NCI-H2227 (cell line): ENCODE measurements around the gene TMEM74B.
"Not testable (repeated sequence)": the region's sequence is repeated elsewhere in the genome, so short reads cannot be mapped to it uniquely, and the experiment has no call there.

Experiments
- DNase-seq: peaks from one replicate; lab custom pipeline; 2025; ENCODE audit not compliant: unreplicated experiment; lab: John Stamatoyannopoulos, UW

TMEM74B gene

GRCh38 chr20:1184638-1185315, at the start of gene TMEM74B:
Gene TMEM74B (minus strand): TSS chr20:1184981. CDS start chr20:1183801, 1,180 bp downstream.
- DNase-seq: peak; percentile 43

DNA sequence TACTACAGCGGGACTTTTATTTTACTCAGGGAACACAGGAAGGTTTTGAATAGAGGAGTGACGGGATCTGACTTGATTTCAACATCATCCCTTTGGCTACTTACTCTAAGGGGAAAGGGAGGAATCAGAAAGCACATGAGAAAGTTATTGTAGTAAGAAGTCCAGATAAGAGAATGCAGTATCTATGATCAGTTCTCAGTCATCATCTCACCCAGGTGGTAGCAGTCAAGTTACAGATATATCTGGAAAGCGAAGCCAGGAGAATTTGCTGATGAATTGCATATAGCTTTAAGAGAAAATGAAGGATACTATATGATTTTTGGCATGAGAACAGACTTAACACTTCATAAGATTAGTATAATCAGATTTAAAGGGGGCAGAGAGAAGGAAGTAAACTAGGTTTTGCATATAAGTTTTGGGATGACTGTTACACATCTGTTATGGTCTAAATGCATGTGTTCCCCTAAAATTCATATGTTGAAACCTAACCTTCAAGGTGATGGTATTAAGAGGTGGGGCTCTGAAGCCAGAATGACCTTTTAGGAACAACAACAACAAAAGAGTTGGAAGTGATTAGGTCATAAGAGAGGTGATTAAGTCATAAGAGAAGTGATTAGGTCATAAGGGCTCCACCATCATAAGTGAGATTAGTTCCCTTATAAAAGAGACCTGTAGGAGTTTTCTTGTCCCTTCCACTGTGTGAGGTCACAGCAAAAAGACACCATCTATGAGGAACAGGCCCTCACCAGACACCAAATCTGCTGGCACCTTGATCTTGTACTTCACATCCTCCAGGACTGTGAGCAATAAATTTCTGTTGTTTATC, 47.7 kb upstream of the TMEM74B start:
- no peak for DNase-seq

GRCh38 chr20:1229541-1229940, 44.8 kb upstream of the TMEM74B start:
- DNase-seq: no peak

- peak; percentile 83 for DNase-seq
Measured at GRCh38 chr20:1225783-1226654, 41.2 kb upstream of the TMEM74B start, which contains the start of gene RAD21L1. Gene RAD21L1 (plus strand): TSS chr20:1226044. CDS start chr20:1228454, 2,410 bp downstream.

- no peak for DNase-seq
Measured at GRCh38 chr20:1225263-1225782, 40.5 kb upstream of the TMEM74B start.

GRCh38 chr20:1224205-1224890, 39.6 kb upstream of the TMEM74B start:
- no peak for DNase-seq

DNA sequence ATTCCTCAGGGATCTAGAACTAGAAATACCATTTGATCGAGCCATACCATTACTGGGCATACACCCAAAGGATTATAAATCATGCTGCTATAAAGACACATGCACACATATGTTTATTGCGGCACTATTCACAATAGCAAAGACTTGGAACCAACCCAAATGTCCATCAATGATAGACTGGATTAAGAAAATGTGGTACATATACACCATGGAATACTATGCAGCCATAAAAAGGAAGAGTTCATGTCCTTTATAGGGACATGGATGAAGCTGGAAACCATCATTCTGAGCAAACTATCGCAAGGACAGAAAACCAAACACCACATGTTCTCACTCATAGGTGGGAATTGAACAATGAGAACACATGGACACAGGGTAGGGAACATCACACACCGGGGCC, 38.0 kb upstream of the TMEM74B start:
- DNase-seq: not testable (repeated sequence)

- DNase-seq: not testable (repeated sequence)
Measured at GRCh38 chr20:1216527-1217427, 32.0 kb upstream of the TMEM74B start.

GRCh38 chr20:1215386-1216170, 30.8 kb upstream of the TMEM74B start:
- DNase-seq: no peak

DNA sequence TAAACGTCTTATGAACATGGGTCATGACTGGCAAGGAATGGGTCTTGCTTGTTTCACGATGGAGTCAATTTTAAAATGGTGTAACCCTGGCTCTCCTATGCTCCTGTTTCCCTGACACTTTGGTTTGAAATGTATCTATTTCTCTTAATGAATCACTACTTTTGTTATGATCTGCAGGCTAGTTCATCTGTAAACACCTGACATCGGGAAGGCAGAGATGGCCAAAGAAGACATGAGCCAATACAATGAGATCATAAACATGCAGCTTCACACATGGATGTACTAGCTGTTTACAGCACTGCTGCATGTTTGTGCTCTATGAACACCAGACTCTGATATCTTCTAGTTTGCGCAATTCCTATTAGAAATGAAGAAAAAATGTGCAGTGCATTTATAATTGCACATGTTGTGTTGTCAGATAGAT, 30.1 kb upstream of the TMEM74B start:
- DNase-seq: no peak

DNA sequence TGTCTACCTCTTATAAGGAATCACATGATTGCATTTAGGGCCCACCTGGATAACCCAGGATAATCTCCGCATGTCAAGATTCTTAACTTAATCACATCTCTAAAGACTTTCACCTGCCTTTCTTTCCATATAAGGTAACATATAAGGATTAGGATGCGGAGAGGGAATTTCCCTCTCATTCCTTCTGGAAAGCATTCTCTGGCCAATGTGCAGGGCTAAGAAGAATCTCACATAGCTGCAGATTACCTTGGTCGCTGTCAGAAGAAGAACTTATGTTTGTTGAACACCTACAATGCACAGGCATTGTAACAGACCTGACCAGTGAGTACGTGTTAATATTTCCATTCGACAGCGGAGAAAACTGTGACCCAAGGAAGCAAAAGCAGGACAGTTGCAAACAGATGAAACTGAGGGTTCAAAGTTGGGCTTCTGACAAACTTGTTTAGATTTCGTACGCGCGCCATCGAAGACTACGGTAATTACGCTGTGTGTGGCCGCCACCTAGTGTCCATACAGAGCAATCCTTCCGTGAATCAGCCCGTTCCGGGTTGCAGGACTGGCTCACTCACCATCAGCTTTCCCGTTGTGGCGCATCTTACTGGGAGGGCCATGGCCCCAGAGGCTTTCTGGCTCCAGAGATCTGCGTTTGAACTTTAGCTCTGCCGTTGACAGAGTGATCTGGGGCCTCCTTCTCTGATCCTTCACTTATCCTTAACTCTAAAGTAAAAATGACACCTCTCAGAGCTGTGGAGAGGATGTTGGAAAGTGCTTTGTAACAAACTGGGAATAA, 28.0 kb upstream of the TMEM74B start:
- DNase-seq: peak; percentile 75

DNA sequence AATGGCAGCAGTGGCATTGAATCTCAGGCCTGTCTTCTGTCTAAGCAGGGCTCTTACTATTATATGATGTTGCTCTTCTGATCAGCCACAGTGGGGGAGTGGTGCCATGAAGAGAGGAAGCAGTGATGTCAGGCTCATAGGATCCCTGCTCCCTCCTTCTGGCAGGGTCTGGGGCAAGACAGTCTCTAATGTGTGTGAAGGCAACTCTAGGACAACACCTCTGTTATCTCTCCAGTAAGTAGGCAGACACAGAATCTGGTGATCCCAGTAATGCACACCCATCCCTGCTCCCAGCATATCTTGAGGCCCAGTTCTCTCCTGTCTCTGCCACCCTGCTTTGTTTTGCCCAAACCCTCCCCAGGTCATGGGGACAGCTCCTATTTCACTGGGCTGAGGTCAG, 27.2 kb upstream of the TMEM74B start:
- no peak for DNase-seq

- no peak for DNase-seq
Measured at GRCh38 chr20:1210501-1210900, 25.7 kb upstream of the TMEM74B start.

DNA sequence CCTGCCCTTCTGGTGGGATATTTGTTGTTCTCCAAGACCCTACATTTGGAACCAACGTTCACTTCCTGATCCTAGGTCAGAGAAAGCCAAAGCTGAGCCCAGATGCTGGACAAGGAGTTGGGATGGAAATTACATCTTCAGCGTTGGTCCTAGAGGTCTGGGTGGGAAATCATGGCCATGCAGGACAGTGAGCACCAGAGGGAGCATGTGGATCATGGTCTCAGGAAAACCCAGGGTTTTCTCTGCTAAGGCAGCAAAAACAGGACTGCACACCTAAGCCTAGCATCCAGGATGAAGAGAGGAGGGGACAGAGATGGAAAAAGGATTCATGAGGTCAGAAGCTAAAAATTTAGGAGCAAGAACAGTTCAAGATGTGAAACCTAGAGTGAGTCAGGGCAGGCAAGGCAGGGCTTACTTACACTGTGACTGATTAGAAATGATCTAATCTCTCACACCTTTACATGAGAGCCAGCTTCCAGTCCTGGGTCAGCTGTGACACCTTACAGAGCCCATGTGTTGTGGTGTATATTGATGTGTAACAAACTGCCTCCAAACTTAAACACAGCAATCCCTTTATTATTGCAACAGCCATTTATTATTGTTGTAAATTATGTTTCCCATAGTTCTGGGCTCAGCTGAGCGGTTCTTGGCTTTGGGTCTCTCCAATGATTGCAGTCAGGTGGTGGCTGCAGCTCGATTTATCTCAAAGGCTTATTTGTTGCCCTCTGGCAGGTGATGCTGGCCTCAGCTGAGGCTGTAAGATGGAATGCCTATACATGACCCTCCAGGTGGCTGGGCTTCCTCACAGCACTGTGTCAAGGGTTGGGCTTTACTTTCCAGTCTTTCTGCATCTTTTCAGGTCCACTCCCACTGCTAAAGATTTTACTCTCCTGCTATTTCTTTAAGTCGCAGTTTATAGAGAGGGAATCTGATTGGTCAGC, 24.9 kb upstream of the TMEM74B start:
- no peak for DNase-seq

- no peak for DNase-seq
Measured at GRCh38 chr20:1207293-1207878, 22.6 kb upstream of the TMEM74B start.

- DNase-seq: no peak
Measured at GRCh38 chr20:1206366-1207148, 21.8 kb upstream of the TMEM74B start.
